GM19324 (cell line): ENCODE results near the gene NCBP1.
"Not testable (repeated sequence)": the region's sequence is repeated elsewhere in the genome, so short reads cannot be mapped to it uniquely, and the experiment has no call there.

Experiments
- ATAC-seq: cut with Tn5 transposase; IDR thresholded peaks from one replicate; pipeline ENCODE4 v1.9.1; 2021; ENCODE audit warnings: mild to moderate bottlenecking, moderate library complexity; ENCODE audit not compliant: unreplicated experiment, low FRiP score

NCBP1 gene

DNA sequence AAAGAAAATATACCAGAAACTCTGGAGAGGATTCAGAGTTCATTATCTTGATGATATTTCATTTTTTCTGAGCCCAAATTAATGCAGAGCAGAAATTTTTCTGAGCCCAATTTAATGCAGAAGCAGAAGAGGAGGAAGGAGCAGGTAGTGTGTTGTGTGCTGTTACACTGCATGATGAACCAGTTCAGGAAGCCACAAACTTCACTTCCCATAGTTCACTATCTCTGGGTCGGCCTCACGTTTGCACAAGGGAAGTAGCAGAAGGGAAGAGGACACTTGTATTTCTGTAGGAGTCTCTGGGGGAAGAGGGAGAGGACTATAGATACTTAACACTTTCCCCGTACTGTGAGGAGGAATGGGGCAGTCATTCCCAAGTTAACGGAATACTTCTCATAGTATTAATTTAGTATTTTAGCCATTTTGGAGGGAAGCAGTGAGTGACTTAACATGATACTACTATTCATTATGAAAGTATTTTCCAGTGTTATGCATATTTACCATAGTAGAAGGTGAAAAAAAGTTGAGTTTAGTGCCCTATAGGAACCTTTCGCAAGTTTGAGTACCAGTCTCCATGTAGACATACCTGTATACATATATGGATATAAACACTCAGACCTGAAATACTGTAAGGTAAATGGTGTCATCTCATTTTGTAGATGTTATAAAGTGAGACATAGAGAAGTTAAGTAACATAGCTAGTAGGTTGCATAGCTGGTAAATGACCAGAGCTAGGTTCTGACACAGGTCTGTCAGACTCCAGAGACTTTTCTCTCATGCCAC, 33.5 kb downstream of the NCBP1 start:
- ATAC-seq, result no peak

DNA sequence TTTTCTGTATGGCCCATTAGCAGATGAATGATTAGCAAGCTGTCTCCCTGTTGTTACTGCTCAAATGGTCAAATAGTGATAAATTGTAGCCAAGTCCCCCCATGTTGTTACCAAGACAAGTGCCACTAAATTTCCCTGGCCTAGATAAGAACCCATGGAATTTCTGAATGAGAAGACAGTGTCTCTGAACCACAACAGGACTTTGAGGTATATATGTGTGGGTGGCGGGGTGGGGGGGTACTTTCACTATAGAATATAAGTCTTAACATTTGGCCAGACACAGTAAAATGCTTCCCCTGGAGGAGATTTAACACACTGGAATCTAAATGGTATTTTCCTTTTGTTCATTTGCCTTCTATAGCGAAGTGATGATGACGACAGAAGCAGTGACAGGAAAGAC, 34.9 kb downstream of the NCBP1 start:
- no peak for ATAC-seq

DNA sequence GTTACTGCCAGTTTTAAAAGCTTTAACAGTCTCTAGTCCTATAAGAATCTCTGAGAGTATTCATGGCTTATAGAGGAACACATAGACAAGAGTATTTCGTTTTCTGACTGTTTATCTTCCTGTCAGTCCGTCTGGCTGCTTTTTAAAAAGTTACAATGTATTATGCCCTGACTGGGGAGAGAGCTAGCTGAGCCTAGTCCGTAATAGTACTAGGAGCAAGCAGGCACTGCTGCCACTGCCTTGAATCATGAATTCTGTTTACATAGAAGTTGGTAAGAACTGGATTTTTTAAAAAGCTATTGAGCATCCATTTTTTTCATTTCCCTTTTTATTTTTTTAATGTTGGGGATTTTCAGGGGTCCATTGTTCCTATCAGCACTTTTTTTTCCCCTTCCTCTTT, 37.0 kb downstream of the NCBP1 start:
- no peak for ATAC-seq

DNA sequence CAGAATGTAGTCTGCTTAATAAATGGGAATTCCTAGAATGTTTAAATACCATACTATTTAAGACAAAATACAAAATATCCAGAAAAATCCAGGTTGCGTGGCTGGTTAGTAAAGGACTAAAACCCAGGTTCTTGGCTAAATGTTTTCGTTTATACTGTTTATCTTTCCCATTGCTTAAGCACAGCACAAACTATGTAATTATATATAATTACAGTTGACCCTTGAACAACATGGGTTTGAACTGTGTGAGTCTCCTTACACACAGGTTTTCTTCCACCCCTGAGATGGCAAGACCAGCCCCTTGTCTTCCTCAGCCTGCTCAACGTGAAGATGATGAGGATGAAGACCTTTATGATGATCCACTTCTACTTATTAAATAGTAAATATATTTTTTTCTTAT, 38.8 kb downstream of the NCBP1 start:
- no peak for ATAC-seq

DNA sequence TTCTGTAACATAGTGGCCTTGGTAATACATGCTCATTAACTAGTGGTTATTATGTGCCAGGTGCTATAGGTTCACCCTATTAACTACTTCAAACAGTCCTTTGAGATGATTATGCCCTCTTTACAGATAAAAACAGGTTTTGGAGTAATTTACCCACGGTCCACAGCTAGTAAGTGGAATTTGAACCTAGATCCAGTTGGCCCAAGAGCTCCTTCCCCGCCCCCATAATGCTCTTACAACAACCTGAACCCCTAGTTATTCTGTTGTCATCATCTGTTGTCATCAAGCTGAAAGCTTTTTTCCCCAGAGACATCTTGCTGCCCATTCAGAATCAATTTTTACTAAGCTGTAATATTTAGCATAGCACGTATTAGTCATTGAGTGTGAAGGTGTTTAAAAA, 40.3 kb downstream of the NCBP1 start:
- ATAC-seq, result no peak

- no peak for ATAC-seq
These were observed 42.0 kb downstream of the NCBP1 start for GRCh38 chr9:97675655-97676054.

DNA sequence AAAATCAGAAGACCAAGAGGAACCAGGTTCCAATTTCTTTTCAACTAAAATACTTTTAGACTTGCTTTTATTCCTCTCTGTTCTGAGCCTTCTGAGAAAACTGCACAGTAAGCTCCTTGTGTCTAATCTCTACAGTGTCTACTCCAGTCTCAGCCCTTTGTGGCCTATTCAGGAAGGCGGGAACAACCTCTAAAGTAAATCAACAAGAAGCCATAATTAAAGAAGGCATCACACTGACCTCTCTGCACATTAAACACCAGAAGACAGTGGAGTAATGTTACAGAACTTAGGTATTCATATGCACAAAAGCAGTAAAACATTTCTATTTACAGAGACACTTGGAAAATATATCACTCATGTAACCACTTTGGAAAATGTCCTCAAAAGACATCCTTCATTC, 48.6 kb downstream of the NCBP1 start:
- no peak for ATAC-seq

DNA sequence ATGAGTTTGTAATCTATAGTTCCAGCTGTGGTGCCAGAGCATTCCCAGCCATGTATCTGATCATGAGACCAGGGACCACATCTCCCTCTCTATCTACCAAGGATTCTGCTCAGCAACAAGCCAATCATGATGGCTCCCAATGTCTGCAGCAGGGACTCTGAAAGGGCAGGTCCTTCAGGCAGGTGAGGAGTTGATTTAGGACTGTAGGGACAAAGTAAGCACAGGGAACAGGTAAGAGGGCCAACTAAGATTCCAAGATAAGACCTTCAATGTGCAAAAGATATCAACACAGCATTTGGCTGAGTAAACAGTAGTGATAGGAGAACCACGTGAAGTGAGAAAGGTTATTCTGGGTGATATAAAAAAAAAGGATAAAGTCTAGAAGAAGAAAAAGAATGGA, 55.0 kb downstream of the NCBP1 start:
- no peak for ATAC-seq

DNA sequence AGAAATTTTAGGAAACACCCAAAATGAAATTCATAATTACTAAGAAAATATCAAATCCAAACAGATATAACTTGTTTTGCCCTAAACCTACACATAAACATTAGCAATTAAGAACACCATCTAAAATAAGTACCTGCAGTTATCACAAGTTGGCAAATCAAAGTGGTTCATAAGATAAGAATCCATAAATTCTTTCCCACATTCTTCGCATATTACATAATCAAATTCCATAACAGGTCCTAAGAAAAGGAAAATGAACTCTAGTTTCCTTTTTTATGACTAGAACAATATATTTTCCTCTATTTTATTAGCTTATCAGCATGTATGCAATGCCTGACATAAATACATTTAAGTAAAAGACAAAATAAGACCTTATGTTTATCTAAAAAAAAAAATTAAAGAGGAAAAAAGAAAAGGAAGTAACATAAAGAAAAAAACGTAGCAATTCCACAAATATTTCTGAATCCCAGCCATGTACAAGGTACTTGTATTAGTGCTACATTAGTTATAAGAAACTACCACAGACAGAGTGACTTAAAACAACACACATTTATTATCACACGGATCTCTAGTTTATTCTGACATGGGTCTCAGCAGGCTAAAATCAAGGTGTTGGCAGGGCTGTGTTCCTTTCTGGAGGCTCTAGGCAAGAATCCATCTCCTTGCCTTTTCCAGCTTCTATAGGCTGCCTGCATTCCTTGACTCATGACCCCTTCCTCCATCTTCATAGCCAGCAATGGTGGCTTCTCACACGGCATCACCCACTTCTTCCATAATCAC, 56.0 kb downstream of the NCBP1 start:
- no peak for ATAC-seq

DNA sequence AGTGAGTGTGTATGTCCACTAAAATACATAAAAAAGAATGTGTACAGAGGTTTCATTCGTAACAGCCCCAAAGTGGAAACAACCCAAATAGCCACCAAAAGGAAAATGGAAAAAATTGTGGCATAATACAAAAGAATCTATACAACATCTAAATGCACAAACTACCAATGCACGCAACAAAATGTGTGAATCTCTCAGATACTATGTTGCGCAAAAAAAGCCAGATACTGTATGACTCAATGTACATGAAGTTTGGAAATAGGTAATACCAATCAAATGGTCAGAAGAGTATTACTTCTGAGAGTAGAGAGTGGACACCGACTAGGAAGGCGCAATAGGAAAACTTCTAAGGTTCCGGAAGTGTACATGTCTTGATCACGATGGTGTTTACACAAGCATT, 61.1 kb downstream of the NCBP1 start:
- ATAC-seq, result no peak

- ATAC-seq, result no peak
These were observed 61.8 kb downstream of the NCBP1 start for GRCh38 chr9:97695390-97695789.

DNA sequence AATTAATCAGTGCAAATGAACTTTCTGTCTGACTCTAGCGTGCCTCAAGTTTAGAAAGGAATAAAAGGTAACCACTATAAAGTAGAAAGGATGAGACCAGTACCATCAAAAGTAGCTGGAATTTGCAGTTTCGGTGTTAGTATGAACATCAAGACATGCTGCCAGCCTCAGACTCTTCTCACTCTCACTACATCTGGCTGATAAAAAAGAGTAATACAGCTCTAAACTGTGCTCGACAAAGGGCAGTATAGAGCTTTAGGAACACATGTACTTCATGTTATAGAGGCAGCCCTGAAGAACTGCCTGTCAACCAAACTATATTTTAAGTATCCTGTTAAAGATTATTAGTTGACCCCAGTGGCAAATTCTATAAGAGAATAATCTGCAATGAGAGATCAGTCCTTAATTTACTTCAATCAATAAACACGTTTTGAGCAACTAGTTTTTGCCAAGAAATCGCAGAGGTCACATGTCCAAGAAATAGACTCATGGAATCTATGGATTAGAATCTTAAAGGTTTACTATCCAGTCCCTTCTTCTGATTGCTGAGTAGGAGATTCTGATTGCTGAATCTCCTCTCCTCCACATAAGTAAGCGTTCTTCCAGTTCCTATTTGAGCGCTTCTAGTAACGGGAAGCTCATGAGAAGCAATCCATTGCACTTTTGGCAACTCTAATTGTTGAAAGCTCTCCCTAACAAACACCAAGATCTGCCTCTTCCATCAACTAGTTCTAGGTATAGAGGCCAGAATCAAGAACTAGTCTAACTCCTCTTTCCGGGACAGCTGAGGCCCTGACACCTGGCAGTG, 62.6 kb downstream of the NCBP1 start:
- no peak for ATAC-seq

- ATAC-seq, result peak; percentile 97
These were observed 63.4 kb downstream of the NCBP1 start, which contains the start of gene XPA for GRCh38 chr9:97696803-97697601. Gene XPA (minus strand): TSS chr9:97697340. CDS start chr9:97697292, 48 bp downstream.

DNA sequence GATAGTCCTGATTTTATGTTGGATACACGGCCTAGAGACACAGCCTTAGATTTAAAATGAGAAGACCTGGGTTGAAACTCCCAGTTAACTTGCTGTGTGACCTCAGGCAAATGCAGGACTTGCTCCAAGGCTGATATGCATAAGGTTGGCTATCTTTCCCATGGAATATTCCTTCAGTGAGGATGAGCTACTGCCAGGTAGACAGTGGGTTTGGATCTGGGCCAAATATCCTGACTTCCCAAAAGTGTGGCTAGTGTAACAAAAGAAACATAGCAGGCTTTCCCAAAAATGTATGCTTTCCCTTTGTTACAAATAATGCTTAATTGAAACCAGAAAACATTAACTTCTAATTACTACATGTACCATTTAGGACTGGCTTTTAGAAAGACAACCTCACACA, 64.2 kb downstream of the NCBP1 start:
- ATAC-seq, result no peak

DNA sequence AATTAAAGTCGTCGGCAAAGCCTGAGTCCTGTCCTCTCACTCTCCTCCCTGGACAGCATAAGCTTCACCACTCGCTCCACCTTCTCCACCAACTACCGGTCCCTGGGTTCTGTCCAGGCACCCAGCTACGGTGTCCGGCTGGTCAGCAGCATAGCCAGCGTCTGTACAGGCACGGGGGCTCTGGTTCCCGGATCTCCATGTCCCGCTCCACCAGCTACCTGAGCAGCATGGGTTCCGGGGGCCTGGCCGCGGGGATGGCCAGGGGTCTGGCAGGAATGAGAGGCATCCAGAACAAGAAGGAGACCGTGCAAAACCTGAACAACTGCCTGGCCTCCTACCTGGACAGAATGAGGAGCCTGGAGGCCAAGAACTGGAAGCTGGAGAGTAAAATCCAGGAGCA, 65.2 kb downstream of the NCBP1 start:
- no peak for ATAC-seq

DNA sequence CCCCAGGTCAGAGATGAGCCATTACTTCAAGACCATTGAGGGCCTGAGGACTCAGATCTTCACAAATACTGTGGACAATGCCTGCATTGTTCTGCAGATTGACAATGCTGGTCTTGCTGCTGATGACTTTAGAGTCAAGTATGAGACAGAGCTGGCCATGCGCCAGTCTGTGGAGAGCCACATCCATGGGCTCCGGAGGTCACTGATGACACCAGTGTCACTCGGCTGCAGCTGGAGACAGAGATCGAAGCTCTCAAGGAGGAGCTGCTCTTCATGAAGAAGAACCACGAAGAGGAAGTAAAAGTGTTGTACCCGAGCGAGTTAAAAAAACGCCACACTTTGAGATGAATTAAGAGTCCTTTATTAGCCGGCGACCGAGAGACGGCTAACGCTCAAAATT, 65.7 kb downstream of the NCBP1 start:
- not testable (repeated sequence) for ATAC-seq

DNA sequence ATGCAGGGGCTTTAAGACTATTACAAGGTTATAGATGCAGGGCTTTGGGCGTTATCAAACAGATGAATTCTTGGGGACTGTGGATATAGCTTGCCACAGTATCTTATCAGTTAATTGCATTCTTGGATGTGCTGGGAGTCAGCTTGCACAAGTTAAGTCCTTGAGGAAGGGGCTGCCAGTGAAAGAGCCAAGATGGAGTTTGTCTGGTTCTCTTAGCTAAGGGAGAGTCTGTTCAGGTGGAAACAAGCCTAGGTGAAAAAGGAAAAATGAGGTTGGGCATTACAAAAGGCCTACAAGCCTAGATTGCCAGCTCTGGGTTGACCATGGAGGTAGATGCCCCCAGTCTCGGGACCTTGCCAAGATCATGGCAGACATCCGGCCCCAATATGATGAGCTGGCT, 66.2 kb downstream of the NCBP1 start:
- not testable (repeated sequence) for ATAC-seq

DNA sequence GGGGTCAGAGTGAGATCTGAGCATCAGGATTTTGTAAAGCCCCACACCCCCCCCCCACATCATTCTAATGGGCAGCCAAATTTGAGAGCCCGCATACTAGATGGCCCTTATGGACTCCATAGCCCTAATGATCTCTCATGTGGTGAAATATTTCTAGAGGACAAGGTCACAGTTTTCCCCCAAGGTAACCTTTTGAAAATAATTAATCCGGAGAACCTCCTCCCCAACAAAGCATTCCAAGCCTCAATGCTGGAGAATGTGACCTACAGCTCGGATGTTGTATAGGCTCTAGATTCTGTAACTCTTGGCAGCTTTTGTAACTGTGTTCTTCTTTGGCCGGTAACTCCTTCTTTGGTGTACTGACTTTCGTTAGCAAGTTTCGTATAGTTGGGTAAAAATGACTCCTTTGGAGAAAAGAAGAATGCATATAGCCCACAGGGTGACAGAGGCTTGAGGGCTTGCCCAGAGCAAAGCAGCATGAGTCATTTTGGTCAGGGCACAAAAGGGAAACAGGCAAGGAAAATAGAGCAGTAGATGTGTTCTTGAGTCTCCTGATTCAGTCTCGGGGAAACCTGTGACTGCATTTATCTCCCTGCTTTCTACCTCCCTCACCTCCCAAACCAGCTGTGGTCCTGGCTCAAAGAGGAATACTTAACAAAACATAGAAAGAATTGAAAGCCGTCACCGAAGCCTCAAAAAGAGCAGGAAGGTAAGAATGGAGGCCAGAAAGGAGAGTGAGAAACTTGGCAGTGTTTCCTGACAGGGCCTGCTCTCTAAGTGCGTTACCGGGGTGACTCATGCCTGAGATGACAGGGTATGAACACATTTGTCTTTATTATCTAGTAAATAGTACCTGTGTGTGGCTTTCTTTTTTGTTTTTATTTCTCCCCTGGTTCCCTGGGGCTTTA, 70.1 kb downstream of the NCBP1 start:
- ATAC-seq, result no peak

GRCh38 chr9:97704345-97704677, 70.7 kb downstream of the NCBP1 start:
- ATAC-seq, result no peak
